ENCODE data around the gene SPEF1. TPM values are rescaled to one million over a fixed set of nuclear protein-coding genes. Genes with fewer than 3 reads are reported as not detected.
A peak's percentile ranks its signal among the peaks of the same experiment; 100 is the strongest.

SPEF1 gene
- total and polyA plus RNA-seq, 2 of the 13 experiments (the other 11 are each of a cell fraction or from before 2014, with no cell fraction given) = 0.11 to 0.27 TPM

DNA sequence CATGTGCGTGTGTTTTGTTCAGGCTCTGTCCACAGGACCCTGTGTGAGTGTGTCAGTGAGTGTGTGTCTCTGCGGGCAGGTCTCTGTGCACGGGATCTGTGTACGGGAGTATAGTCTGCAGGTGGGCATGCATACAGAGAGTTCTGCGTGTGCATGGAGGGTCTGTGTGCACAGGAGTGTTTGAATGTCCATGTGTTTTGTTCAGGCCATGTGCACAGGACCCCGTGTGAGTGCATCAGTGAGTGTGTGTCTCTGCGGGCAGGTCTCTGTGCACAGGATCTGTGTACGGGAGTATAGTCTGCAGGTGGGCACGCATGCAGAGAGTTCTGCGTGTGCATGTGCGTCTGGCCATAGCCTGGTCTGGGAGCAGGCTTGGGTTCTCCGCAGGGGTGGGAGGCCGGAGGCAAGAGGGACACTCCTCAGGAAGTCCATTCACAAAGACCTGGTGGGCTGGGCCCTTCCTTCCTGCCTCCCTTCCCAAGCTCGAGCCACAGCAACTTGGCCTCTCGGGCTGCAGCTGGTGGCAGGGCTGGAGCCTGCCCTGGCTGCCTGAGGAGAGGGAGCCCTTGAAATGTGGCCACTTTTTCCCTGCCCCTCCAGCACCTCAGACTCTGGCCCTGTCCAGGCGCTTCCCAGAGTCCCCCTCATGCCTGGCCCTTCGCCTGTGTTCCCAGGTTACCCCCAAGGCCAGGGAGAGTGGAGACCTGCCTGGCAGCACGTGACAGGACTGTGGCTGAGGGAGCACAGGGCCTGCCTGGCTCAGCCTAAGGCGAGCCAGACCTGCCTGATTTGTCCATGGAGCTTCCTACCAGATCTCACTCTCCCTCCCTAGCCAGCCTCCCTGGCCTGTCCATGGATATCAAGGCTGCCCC lies 42.0 kb downstream of the SPEF1 start (continued):
- TF ChIP-seq FOXM1 (CRISPR knock-in tag; IDR thresholded peaks at IDR 0.05) (no peak), AKAP8 (CRISPR knock-in tag; IDR thresholded peaks at IDR 0.05) (no peak), MTA1 (CRISPR knock-in tag; IDR thresholded peaks at IDR 0.05; ENCODE audit: borderline replicate concordance) (peak; percentile 57; the same call in 1 of the 2 replicates), ZNF292 (CRISPR knock-in tag; IDR thresholded peaks at IDR 0.05; ENCODE audit: borderline replicate concordance, low read depth) (peak; percentile 60; the same call in 1 of the 2 replicates), RFX1 (IDR thresholded peaks at IDR 0.05) (no peak), EHMT2 (IDR thresholded peaks at IDR 0.05; ENCODE audit: borderline replicate concordance, low read depth, low read length) (no peak), NONO (IDR thresholded peaks at IDR 0.05) (no peak), NONO (CRISPR knock-in tag; conservative IDR thresholded peaks at IDR 0.05) (peak; percentile 30; the same call in 1 of the 2 replicates), ZNF510 (CRISPR knock-in tag; IDR thresholded peaks at IDR 0.05; ENCODE audit: low read depth) (no peak), FOXA1 (IDR thresholded peaks at IDR 0.05) (no peak), FOXA1 (CRISPR knock-in tag; IDR thresholded peaks at IDR 0.05) (peak; percentile 7; the same call in 1 of the 2 replicates)
- TF ChIP-seq, protein P1, sequence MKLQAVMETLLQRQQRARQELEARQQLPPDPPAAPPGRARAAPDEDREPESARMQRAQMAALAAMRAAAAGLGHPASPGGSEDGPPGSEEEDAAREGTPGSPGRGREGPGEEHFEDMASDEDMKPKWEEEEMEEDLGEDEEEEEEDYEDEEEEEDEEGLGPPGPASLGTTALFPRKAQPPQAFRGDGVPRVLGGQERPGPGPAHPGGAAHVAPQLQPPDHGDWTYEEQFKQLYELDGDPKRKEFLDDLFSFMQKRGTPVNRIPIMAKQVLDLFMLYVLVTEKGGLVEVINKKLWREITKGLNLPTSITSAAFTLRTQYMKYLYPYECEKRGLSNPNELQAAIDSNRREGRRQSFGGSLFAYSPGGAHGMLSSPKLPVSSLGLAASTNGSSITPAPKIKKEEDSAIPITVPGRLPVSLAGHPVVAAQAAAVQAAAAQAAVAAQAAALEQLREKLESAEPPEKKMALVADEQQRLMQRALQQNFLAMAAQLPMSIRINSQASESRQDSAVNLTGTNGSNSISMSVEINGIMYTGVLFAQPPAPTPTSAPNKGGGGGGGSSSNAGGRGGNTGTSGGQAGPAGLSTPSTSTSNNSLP (IDR thresholded peaks at IDR 0.05; ENCODE audit: low read depth, low read length) = no peak
- TF ChIP-seq, protein P2, sequence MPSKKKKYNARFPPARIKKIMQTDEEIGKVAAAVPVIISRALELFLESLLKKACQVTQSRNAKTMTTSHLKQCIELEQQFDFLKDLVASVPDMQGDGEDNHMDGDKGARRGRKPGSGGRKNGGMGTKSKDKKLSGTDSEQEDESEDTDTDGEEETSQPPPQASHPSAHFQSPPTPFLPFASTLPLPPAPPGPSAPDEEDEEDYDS (CRISPR knock-in tag; IDR thresholded peaks at IDR 0.05) = no peak
- TF ChIP-seq, protein P3, sequence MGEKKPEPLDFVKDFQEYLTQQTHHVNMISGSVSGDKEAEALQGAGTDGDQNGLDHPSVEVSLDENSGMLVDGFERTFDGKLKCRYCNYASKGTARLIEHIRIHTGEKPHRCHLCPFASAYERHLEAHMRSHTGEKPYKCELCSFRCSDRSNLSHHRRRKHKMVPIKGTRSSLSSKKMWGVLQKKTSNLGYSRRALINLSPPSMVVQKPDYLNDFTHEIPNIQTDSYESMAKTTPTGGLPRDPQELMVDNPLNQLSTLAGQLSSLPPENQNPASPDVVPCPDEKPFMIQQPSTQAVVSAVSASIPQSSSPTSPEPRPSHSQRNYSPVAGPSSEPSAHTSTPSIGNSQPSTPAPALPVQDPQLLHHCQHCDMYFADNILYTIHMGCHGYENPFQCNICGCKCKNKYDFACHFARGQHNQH (CRISPR knock-in tag; IDR thresholded peaks at IDR 0.05) = 0 out of 2 replicates have a peak, but pooled peaks have one; percentile 20
- TF ChIP-seq, protein P4, sequence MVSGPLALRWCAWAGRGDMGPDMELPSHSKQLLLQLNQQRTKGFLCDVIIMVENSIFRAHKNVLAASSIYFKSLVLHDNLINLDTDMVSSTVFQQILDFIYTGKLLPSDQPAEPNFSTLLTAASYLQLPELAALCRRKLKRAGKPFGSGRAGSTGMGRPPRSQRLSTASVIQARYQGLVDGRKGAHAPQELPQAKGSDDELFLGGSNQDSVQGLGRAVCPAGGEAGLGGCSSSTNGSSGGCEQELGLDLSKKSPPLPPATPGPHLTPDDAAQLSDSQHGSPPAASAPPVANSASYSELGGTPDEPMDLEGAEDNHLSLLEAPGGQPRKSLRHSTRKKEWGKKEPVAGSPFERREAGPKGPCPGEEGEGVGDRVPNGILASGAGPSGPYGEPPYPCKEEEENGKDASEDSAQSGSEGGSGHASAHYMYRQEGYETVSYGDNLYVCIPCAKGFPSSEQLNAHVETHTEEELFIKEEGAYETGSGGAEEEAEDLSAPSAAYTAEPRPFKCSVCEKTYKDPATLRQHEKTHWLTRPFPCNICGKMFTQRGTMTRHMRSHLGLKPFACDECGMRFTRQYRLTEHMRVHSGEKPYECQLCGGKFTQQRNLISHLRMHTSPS (CRISPR knock-in tag; IDR thresholded peaks at IDR 0.05; ENCODE audit: low read depth) = 0 out of 2 replicates have a peak, but pooled peaks have one; percentile 48
- TF ChIP-seq, protein P5, sequence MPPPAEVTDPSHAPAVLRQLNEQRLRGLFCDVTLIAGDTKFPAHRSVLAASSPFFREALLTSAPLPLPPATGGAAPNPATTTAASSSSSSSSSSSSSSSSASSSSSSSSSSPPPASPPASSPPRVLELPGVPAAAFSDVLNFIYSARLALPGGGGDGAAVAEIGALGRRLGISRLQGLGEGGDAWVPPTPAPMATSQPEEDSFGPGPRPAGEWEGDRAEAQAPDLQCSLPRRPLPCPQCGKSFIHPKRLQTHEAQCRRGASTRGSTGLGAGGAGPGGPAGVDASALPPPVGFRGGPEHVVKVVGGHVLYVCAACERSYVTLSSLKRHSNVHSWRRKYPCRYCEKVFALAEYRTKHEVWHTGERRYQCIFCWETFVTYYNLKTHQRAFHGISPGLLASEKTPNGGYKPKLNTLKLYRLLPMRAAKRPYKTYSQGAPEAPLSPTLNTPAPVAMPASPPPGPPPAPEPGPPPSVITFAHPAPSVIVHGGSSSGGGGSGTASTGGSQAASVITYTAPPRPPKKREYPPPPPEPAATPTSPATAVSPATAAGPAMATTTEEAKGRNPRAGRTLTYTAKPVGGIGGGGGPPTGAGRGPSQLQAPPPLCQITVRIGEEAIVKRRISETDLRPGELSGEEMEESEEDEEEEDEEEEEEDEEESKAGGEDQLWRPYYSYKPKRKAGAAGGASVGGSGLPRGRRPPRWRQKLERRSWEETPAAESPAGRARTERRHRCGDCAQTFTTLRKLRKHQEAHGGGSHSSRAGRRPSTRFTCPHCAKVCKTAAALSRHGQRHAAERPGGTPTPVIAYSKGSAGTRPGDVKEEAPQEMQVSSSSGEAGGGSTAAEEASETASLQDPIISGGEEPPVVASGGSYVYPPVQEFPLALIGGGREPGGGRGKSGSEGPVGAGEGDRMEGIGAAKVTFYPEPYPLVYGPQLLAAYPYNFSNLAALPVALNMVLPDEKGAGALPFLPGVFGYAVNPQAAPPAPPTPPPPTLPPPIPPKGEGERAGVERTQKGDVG (CRISPR knock-in tag; IDR thresholded peaks at IDR 0.05; ENCODE audit: borderline replicate concordance) = peak; percentile 23; the same call in 1 of the 2 replicates
- TF ChIP-seq, protein P6, sequence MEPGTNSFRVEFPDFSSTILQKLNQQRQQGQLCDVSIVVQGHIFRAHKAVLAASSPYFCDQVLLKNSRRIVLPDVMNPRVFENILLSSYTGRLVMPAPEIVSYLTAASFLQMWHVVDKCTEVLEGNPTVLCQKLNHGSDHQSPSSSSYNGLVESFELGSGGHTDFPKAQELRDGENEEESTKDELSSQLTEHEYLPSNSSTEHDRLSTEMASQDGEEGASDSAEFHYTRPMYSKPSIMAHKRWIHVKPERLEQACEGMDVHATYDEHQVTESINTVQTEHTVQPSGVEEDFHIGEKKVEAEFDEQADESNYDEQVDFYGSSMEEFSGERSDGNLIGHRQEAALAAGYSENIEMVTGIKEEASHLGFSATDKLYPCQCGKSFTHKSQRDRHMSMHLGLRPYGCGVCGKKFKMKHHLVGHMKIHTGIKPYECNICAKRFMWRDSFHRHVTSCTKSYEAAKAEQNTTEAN (CRISPR knock-in tag; conservative IDR thresholded peaks at IDR 0.05) = peak; percentile 72; the same call in 1 of the 2 replicates
